Heart left ventricle (tissue), 16 donors: Measurements from ENCODE around the gene NOP56. TPM values are rescaled to one million over a fixed set of nuclear protein-coding genes. Genes with fewer than 3 reads are reported as not detected.

Experiments used
- ATAC-seq, 4 donors: fragments of 200-7000 bp; cut with Tn5 transposase; one replicate each; pipeline ENCODE4 v1.9.1; 2020 to 2022; ENCODE audit warnings: moderate library complexity in 4 of 4, mild to moderate bottlenecking in 3 of 4, moderate number of reproducible peaks in 1 of 4
- DNase-seq, 5 donors: peaks; one replicate each; pipeline ENCODE4 v3.0.0-alpha.2; 2020
- H3K27ac ChIP-seq, 12 donors: fragments of 200-600 bp; sonication (generic) in 4 of 12; one replicate each; pipeline versions ENCODE4 v1.5.0 to v1.8.0; 2016 to 2022; ENCODE audit warnings: mild to moderate bottlenecking in 2 of 12
- H3K27me3 ChIP-seq, 9 donors: fragments of 200-600 bp; sonication (generic) in 2 of 9; one replicate each; pipeline versions ENCODE4 v1.5.1 to v1.8.0; 2016 to 2022; ENCODE audit warnings: mild to moderate bottlenecking in 3 of 9
- H3K36me3 ChIP-seq, 9 donors: fragments of 200-600 bp; sonication (generic) in 2 of 9; one replicate each; pipeline versions ENCODE4 v1.5.0 to v1.8.0; 2018 to 2022; ENCODE audit warnings: mild to moderate bottlenecking in 2 of 9
- H3K4me1 ChIP-seq, 12 donors: fragments of 200-600 bp; sonication (generic) in 4 of 12; one replicate each; pipeline versions ENCODE4 v1.5.0 to v1.8.0; 2016 to 2022; ENCODE audit warnings: mild to moderate bottlenecking in 3 of 12
- H3K4me3 ChIP-seq, 12 donors: fragments of 200-600 bp; sonication (generic) in 4 of 12; one replicate each; pipeline versions ENCODE4 v1.5.0 to v1.8.0; 2017 to 2022; ENCODE audit warnings: mild to moderate bottlenecking in 9 of 12, moderate library complexity in 4 of 12
- H3K9me3 ChIP-seq, 12 donors: fragments of 200-600 bp; sonication (generic) in 4 of 12; one replicate each; pipeline versions ENCODE4 v1.5.0 to v1.8.0; 2016 to 2022; ENCODE audit warnings: mild to moderate bottlenecking in 1 of 12
- CTCF ChIP-seq, 12 donors: fragments of 200-600 bp; sonication (generic) in 4 of 12; IDR thresholded peaks; one replicate each; pipeline versions ENCODE4 v1.5.0 to v1.8.0; 2018 to 2022; ENCODE audit warnings: antibody characterized with exemption in 12 of 12, mild to moderate bottlenecking in 5 of 12
- POLR2A ChIP-seq, 2 donors: fragments of 450-650 bp; IDR thresholded peaks; one replicate each; pipeline ENCODE4 v1.6.1; 2017; ENCODE audit warnings: antibody characterized with exemption in 2 of 2, mild to moderate bottlenecking in 2 of 2, moderate library complexity in 2 of 2
- WGBS, 4 donors: extraction: QIAGEN DNeasy Blood & Tissue Kit in 2 of 4; methylation state at CpG; one replicate each; pipeline versions ENCODE4 v1.1.5 to v1.1.7; 2013 to 2018; 5-methylcytosine and 5-hydroxymethylcytosine counted together
- intact Hi-C, 10 donors: fragments of 100-400 bp; cut with DNase I; formaldehyde crosslinking; loops; one replicate each; pipeline versions ENCODE4 v1.11.1 to v1.14.2; 2022
- polyA plus RNA-seq, 2 donors: library from polyadenylated mRNA; stranded (reverse); fragments of 200-250 nt; gene quantifications; one replicate each; pipeline ENCODE4 v1.2.3, GENCODE V29; 2013
- total RNA-seq, 9 donors: library from RNA; depleted of rRNA in 2 of 9; stranded (reverse); fragments of >200 nt in 2 of 9; fragmentation: NEBNext Ultra II Directional in 3 of 9; extraction: Animal tissue kit (Norgen Biotek cat#: 25700) in 3 of 9; gene quantifications; one replicate each; pipeline versions ENCODE4 v1.1.0 to v1.2.4, GENCODE V29; 2016 to 2023
- donor health status: ischemic (EF 13 %, LVEDD 7.1; RV severe dilation, severe dysfunction).
- donor health status: healthy with polysubstance abuse.
- donor health status: DM: no; HTN: yes; CAD: no.
- donor health status: DM: no; HTN: no; CAD: no.
- donor health status: ischemic (EF 25% LVEDD 6.9; RV normal size, moderate dysfunction).
- donor health status: ischemic (EF 25% LVEDD 5.7; RV mildly dilated, moderate dysfunction).
- donor health status: healthy.
- donor health status: DM: yes; HTN: yes; CAD: no.
- donor health status: ischemic (EF 35%, LVEDD 5.7; RV mildly dilated, moderate dysfunction).
- donor health status: nonischemic (EF 11% LVEDD 7.7; RV severe dilation, severe dysfunction).
- donor health status: DM: yes; HTN: yes; CAD: no.
- donor health status: PGD.
- donor health status: ischemic (EF 29% LVEDD 5.4; RV normal size, mild dysfunction).
- donor health status: nonischemic (EF 23%, LVEDD 6.1; RV moderate dilation, normal function).

The NOP56 gene
- total and polyA plus RNA-seq, 11 donors: 24.6 to 78.8 (median 51.0) TPM

GRCh38 chr20:2658414-2659354 lies 6.3 kb downstream of the NOP56 start:
- no peak for DNase-seq
- no peak for TF ChIP-seq POLR2A (IDR thresholded peaks at IDR 0.05)
- TF ChIP-seq CTCF (IDR thresholded peaks at IDR 0.05): no peak
- 72 to 79% (median 78%) methylated on average over 13 of the region's 13 CpGs for WGBS, 4 donors

GRCh38 chr20:2659547-2659946 lies 7.1 kb downstream of the NOP56 start:
- TF ChIP-seq CTCF (IDR thresholded peaks at IDR 0.05): no peak
- intact Hi-C loops: no loop called here
- ATAC-seq (no peak), DNase-seq (no peak)
- Histone ChIP-seq H3K4me1 (peaks cover 0 to 16% (median 10%) of the 10 kb centered on the region in 12 donors), H3K27ac (no peak overlapping the region), H3K4me3 (no peak overlapping the region), H3K36me3 (peaks cover 2 to 87% (median 84%) of the 10 kb centered on the region in 9 donors), H3K9me3 (no peaks in the 10 kb centered on the region), H3K27me3 (no peaks in the 10 kb centered on the region)
- 84 to 88% (median 86%) methylated on average over 10 of the region's 10 CpGs for WGBS, 4 donors

More at GRCh38 chr20:2658414-2659354, 6.3 kb downstream of the NOP56 start:
- peak in 2 of 4 donors; percentile 10 to 19 for ATAC-seq
- H3K36me3 ChIP-seq: peaks cover 2 to 95% (median 92%) of the 10 kb centered on the region in 9 donors
- no peaks in the 10 kb centered on the region for H3K9me3 ChIP-seq
- intact Hi-C loops: no loop called here
- H3K4me1 ChIP-seq: peaks cover 0 to 21% (median 16%) of the 10 kb centered on the region in 12 donors
- H3K27ac ChIP-seq: no peak overlapping the region
- H3K27me3 ChIP-seq: no peaks in the 10 kb centered on the region
- H3K4me3 ChIP-seq: no peak overlapping the region

GRCh38 chr20:2663364-2663886 lies 11.0 kb downstream of the NOP56 start:
- TF ChIP-seq CTCF (IDR thresholded peaks at IDR 0.05): no peak
- TF ChIP-seq POLR2A (IDR thresholded peaks at IDR 0.05): no peak
- Histone ChIP-seq H3K9me3 (no peaks in the 10 kb centered on the region), H3K27me3 (no peaks in the 10 kb centered on the region), H3K4me3 (peak overlapping the region; percentile 71 to 97 (median 88)), H3K4me1 (peaks cover 0 to 17% (median 13%) of the 10 kb centered on the region in 12 donors), H3K36me3 (peaks cover 2 to 48% (median 46%) of the 10 kb centered on the region in 9 donors), H3K27ac (peak overlapping the region; percentile 79 to 96 (median 90))
- WGBS, 4 donors: 6 to 8% (median 7%) methylated on average over 13 of the region's 13 CpGs
- DNase-seq: no peak
- intact Hi-C loops: loop anchor here in 2 of 10 donors (5.0 to 10.0 kb wide), 2 partner anchors 174 to 181 kb away; partner anchors contain the start of genes PCED1A (in 1 of the 2) and VPS16 (in 1 of the 2)
- ATAC-seq: peak in 2 of 4 donors; percentile 9 to 11
